Omental fat pad (tissue), 4 donors: Measurements from ENCODE around the gene LRRN1. TPM values are rescaled to one million over a fixed set of nuclear protein-coding genes. Genes with fewer than 3 reads are reported as not detected.

Source experiments
- ATAC-seq: fragments of 150-250 bp; one replicate; pipeline ENCODE4 v1.9.1; 2016; ENCODE audit warnings: mild to moderate bottlenecking, moderate library complexity; ENCODE audit not compliant: low FRiP score
- DNase-seq: peaks from one replicate; pipeline ENCODE4 v3.0.0-alpha.2; 2019; ENCODE audit warnings: low spot score
- CTCF ChIP-seq, 3 donors: fragments of 450-650 bp; IDR thresholded peaks; one replicate each; pipeline ENCODE4 v1.5.1; 2016 to 2017; ENCODE audit warnings: antibody characterized with exemption in 3 of 3, mild to moderate bottlenecking in 3 of 3, moderate library complexity in 2 of 3
- total RNA-seq, 4 donors: library from RNA; depleted of rRNA; stranded (reverse); fragments of >200 nt; gene quantifications; one replicate each; pipeline ENCODE4 v1.1.0, GENCODE V29; 2016

LRRN1 gene
- 1 to 10 TPM in 2 of 4 donors, under 1 TPM in 2; 0.32 to 4.7 (median 1.2) TPM for total RNA-seq

GRCh38 chr3:3799173-3800079 lies at the start of gene LRRN1:
Gene LRRN1, plus strand, starts transcription at chr3:3799431. Its CDS starts 45,211 bp downstream, at chr3:3844642.
- DNase-seq (no peak), ATAC-seq (peak; percentile 87)
- TF ChIP-seq CTCF (IDR thresholded peaks at IDR 0.05): no peak

GRCh38 chr3:3753416-3753815 lies 45.8 kb upstream of the LRRN1 start:
- DNase-seq: no peak
- ATAC-seq: no peak
- TF ChIP-seq CTCF (IDR thresholded peaks at IDR 0.05): no peak

DNA sequence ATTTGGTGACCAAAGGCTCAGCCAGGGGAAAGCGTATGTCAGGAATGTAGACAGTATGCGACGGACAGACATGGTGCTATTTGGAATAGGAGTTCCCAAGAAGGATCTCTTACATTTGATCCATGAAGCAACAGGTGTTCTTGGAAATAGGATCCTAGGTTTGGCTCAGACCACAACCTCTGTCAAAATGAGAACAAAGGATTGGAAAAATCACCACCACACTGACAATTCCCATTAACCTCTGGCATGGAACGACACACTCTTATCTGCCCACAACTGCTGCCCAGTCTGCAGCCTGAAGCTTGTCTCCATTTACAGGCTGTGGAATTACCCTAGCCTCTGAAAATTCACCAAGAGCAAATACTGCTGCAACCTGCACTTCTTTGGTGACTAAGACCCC lies 33.6 kb upstream of the LRRN1 start:
- no peak for DNase-seq
- no peak for ATAC-seq
- no peak for TF ChIP-seq CTCF (IDR thresholded peaks at IDR 0.05)

GRCh38 chr3:3766140-3766539 lies 33.1 kb upstream of the LRRN1 start:
- ATAC-seq (no peak), DNase-seq (no peak)
- no peak for TF ChIP-seq CTCF (IDR thresholded peaks at IDR 0.05)

GRCh38 chr3:3771094-3771493 lies 28.1 kb upstream of the LRRN1 start:
- ATAC-seq: no peak
- no peak for TF ChIP-seq CTCF (IDR thresholded peaks at IDR 0.05)
- no peak for DNase-seq

DNA sequence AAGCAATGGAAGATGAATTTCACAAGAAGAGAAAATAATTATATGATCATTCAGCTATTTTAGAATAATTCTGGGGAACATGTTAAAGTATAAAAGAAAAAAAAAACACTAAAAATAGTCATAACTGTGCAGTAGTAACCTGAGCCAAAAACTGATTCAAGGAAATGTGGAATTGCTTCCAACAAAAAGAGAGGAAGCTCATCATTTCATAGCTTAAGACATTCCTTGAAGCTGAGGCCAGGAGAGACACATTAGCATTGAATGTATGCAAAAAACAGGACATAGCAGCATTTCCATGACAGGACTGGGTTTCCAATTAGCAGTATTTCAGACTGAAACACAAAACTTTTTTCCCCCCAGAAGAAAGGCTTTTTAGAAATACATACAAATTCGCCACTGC lies 27.7 kb upstream of the LRRN1 start:
- ATAC-seq (no peak), DNase-seq (no peak)
- TF ChIP-seq CTCF (IDR thresholded peaks at IDR 0.05): no peak

DNA sequence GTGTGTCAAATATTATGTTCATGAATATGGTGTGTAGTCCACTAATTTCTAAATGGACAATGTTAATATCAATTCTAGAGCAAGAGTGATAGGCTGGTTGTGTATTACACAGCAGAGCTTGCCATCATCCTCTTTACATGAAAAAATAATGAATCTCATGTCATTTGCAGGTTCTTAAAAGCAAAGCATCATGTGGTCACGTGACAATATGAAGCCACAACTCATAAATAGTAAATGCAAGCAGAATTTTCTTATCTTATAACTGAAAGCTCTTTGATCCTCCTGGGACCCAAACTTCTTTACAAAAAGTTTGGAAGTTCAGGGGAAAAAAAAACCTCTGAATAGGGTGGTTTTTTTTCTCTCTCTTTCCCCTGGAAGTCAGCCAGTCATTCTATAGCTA lies 26.9 kb upstream of the LRRN1 start:
- ATAC-seq (no peak), DNase-seq (no peak)
- no peak for TF ChIP-seq CTCF (IDR thresholded peaks at IDR 0.05)
